ENCODE data around the gene CKAP2L. TPM values are rescaled to one million over a fixed set of nuclear protein-coding genes. Genes with fewer than 3 reads are reported as not detected.

The CKAP2L gene
- total RNA-seq, 1 donor from 2014 or later = 1.2 TPM

GRCh38 chr2:112794841-112795240, 30.4 kb upstream of the CKAP2L start:
- Mint-ChIP-seq H3K27ac (no peak overlapping the region), H3K4me1 (peaks cover 29% of the 10 kb centered on the region), H3K9me3 (no peaks in the 10 kb centered on the region), H3K27me3 (no peaks in the 10 kb centered on the region), H3K4me3 (no peak overlapping the region), H3K36me3 (ENCODE audit: low read depth) (no peaks in the 10 kb centered on the region)
- CTCF ChIA-PET = interaction anchor here (1.6 kb wide), 1 partner anchor 46 kb away, joined by 4 read pairs; no protein-coding TSS in a partner anchor
- intact Hi-C loops (cut with micrococcal nuclease) = no loop called here
- DNase-seq (no peak), ATAC-seq (ENCODE audit: low read depth) (no peak)
- POLR2A ChIA-PET = interaction anchor here (0.8 to 1.9 kb wide), 3 partner anchors 11 to 86 kb away, joined by 3 to 6 read pairs (median 3); partner anchors contain the start of gene IL1A
- no peak for TF ChIP-seq CTCF (IDR thresholded peaks at IDR 0.05)

DNA sequence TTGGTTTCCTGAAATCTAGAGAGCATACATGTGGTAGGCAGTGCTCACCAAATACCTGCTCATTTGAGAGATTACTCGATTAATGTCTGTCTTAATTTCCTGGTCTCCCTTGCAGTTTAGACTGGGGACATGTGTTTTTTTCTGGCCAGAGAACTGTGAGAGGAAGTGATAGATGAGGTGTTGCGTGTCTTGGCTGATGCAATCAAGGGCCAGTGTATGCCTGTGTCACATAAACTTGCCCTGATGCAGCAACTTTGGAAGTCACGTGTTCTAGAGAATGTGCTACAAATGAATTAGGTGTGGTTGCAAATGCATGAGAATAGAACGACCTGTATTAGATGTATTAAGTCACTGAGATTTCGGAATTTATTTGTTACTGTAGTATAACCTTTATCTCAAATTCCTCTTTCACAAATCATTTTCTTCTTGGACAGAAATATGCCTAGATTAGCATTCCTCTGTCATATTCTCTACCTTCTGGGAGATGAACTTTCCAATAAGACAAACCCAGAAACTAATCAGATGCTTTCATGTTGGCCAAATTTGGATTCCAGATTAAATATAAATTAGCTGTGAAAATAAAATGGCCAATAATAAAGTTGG, 29.8 kb upstream of the CKAP2L start:
- no peak for TF ChIP-seq CTCF (IDR thresholded peaks at IDR 0.05)
- POLR2A ChIA-PET = interaction anchor here (0.8 to 2.1 kb wide), 2 partner anchors 12 to 47 kb away, joined by 3 to 15 read pairs; no protein-coding TSS in a partner anchor
- Mint-ChIP-seq H3K27ac (peak overlapping the region; percentile 37), H3K9me3 (no peaks in the 10 kb centered on the region), H3K27me3 (no peaks in the 10 kb centered on the region), H3K4me3 (no peak overlapping the region), H3K4me1 (peaks cover 25% of the 10 kb centered on the region), H3K36me3 (ENCODE audit: low read depth) (no peaks in the 10 kb centered on the region)
- CTCF ChIA-PET = interaction anchor here (1.6 kb wide), 1 partner anchor 45 kb away, joined by 4 read pairs; no protein-coding TSS in a partner anchor
- no peak for DNase-seq
- intact Hi-C loops (cut with micrococcal nuclease) = no loop called here
- ATAC-seq (ENCODE audit: low read depth) = peak; percentile 85

DNA sequence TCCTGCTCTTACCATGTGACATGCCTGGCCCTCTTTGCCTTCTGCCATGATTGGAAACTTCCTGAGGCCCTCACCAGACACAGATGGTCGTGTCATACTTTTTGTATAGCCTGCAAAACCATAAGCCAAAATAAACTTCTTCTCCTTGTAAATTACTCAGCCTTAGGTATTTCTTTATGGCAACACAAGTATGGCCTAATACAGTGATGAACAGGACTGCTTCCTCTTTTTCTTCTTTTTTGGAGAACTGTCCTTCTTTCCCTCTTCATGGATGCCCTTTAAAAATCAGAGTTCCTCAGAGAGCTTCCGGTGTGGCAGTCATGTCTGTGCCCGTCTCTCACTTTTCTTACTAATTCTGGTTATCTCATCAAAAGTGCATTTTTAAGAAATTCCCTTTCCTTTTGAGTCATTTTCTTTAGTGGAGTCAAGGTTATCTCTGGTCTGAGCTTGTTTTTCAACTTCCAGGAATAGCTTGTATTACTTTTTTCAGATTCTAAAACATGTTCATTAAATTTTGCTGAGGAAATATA, 29.1 kb upstream of the CKAP2L start:
- peak overlapping the region; percentile 37 for H3K27ac Mint-ChIP-seq
- CTCF ChIA-PET = no interaction called here
- POLR2A ChIA-PET = interaction anchor here (0.6 to 2.1 kb wide), 3 partner anchors 11 to 48 kb away, joined by 3 to 15 read pairs (median 3); no protein-coding TSS in a partner anchor
- ATAC-seq (ENCODE audit: low read depth) (peak; percentile 41), DNase-seq (no peak)
- H3K4me3 Mint-ChIP-seq = no peak overlapping the region
- intact Hi-C loops (cut with micrococcal nuclease) = no loop called here
- no peaks in the 10 kb centered on the region for H3K36me3 Mint-ChIP-seq (ENCODE audit: low read depth)
- no peaks in the 10 kb centered on the region for H3K9me3 Mint-ChIP-seq
- TF ChIP-seq CTCF (IDR thresholded peaks at IDR 0.05) = no peak
- H3K27me3 Mint-ChIP-seq = no peaks in the 10 kb centered on the region
- H3K4me1 Mint-ChIP-seq = peaks cover 22% of the 10 kb centered on the region

DNA sequence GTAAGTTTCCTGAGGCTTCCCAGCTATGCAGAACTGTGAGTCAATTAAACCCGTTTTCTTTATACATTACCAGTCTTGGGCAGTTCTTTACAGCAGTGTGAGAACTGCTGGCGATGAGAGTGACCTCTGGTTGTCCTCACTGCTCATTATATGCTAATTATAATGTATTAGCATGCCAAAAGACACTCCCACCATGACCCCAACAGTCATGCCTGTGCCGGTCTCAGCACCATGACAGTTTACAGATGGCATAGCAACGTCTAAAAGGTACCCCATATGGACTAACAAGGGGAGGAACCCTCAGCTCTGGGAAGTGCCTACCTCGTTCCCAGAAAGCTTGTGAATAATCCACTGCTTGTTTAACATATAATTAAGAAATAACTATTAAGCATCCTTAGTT, 28.0 kb upstream of the CKAP2L start:
- ChIA-PET POLR2A (interaction anchor here (0.7 to 2.1 kb wide), 2 partner anchors 10 to 30 kb away, joined by 11 to 15 read pairs; no protein-coding TSS in a partner anchor), CTCF (no interaction called here)
- DNase-seq (no peak), ATAC-seq (ENCODE audit: low read depth) (no peak)
- no peaks in the 10 kb centered on the region for H3K27me3 Mint-ChIP-seq
- no peaks in the 10 kb centered on the region for H3K9me3 Mint-ChIP-seq
- H3K4me1 Mint-ChIP-seq = peaks cover 22% of the 10 kb centered on the region
- H3K4me3 Mint-ChIP-seq = no peak overlapping the region
- intact Hi-C loops (cut with micrococcal nuclease) = no loop called here
- TF ChIP-seq CTCF (IDR thresholded peaks at IDR 0.05) = no peak
- no peak overlapping the region for H3K27ac Mint-ChIP-seq
- no peaks in the 10 kb centered on the region for H3K36me3 Mint-ChIP-seq (ENCODE audit: low read depth)

DNA sequence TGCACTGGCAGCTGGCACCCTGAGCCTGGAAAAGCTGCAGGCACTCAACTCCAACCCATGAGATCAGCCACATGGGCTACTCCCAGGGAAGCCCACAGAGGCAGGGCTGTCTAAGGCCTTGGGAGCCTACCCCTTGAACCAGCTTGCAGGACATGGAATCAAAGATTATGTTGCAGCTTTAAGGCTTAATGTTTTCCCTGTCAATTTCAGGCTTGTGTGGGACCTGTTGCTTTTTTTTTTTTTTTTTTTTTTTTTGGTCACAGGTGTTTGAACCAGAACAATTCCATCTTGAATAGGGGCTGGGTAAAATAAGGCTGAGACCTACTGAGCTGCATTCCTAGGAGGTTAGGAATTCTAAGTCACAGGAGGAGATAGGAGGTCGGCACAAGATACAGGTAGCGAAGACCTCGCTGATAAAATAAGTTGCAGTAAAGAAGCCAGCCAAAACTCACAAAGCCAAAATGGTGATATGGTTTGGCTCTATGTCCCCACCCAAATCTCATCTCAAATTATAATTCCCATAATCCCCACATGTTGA, 27.4 kb upstream of the CKAP2L start:
- Mint-ChIP-seq H3K9me3 (no peaks in the 10 kb centered on the region), H3K4me3 (no peak overlapping the region), H3K4me1 (peaks cover 22% of the 10 kb centered on the region), H3K27ac (no peak overlapping the region), H3K36me3 (ENCODE audit: low read depth) (no peaks in the 10 kb centered on the region), H3K27me3 (no peaks in the 10 kb centered on the region)
- DNase-seq (no peak), ATAC-seq (ENCODE audit: low read depth) (no peak)
- intact Hi-C loops (cut with micrococcal nuclease) = no loop called here
- no peak for TF ChIP-seq CTCF (IDR thresholded peaks at IDR 0.05)
- ChIA-PET CTCF (no interaction called here), POLR2A (interaction anchor here (0.7 kb wide), 1 partner anchor 30 kb away, joined by 11 read pairs; no protein-coding TSS in a partner anchor)

All from activated B cell treated with CpG ODN at 0.5 μM for 24 hours (primary cell).